GM18907 (cell line): ENCODE measurements around the gene GCC2.
"Not testable (repeated sequence)": the region's sequence is repeated elsewhere in the genome, so short reads cannot be mapped to it uniquely, and the experiment has no call there.

Experiments used
- ATAC-seq: cut with Tn5 transposase; IDR thresholded peaks from one replicate; pipeline ENCODE4 v1.9.1; 2021; ENCODE audit warnings: mild to moderate bottlenecking, moderate library complexity; ENCODE audit not compliant: unreplicated experiment

GCC2 gene

DNA sequence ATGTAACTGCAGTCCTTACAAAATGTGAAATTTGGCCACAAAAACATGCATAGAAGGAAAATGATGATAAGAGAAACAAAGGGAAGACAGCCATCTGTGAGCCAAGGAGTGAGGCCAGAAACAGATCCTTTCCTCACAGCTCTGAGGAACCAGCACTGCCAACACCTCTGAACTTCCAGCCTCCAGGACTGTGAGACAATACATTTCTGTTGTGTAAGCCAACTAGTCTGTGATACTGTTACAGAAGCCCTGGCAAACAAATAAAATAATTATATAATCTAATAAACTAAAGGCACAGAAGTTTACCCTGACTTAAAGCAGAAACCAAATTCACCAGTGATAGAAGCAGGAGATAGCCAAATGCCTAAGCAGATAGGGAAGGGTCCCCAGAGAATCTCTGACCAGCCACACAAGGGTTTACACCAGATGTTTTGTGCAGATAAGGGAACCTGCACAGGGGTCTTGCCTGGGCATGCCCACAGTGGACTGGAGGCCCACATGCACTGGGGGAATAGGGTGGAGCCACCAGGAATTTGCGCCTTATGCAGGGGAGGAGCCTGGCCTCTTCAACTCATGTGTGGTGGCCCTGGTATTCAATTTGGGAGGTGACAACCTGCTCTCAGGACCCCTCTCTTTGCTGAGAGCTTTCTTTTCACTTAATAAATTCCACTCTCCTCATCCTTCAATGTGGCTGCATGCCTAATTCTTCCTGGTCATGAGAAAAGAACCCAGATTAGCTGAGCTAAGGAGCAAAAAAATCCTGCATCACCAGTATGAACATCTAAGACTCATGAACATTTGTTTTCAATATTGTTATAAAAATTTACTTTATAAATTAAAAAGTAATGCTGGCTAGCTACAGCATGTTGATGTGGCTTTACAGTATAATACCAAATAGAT lies 3.8 kb upstream of the GCC2 start:
- ATAC-seq: no peak

DNA sequence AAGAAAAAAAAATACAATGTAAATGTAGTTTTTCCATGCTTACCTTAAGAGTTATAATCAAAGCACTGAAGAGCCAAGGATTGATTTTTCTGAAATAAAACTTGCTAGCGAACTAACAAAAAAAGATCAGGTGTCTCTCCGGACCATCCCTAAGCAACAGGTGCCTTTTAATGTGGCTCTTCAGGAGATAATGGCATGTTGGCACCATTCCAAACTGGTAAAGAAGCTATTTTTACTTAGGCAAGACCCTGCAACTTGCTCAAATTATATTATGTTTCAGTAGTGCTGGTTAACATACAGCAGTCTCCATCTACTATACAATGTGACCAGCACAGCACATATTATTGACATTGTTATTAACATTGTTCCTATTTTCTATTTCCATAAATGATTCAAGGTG lies 2.3 kb upstream of the GCC2 start:
- no peak for ATAC-seq

- no peak for ATAC-seq
Measured at GRCh38 chr2:108447947-108448677, 894 bp upstream of the GCC2 start.

DNA sequence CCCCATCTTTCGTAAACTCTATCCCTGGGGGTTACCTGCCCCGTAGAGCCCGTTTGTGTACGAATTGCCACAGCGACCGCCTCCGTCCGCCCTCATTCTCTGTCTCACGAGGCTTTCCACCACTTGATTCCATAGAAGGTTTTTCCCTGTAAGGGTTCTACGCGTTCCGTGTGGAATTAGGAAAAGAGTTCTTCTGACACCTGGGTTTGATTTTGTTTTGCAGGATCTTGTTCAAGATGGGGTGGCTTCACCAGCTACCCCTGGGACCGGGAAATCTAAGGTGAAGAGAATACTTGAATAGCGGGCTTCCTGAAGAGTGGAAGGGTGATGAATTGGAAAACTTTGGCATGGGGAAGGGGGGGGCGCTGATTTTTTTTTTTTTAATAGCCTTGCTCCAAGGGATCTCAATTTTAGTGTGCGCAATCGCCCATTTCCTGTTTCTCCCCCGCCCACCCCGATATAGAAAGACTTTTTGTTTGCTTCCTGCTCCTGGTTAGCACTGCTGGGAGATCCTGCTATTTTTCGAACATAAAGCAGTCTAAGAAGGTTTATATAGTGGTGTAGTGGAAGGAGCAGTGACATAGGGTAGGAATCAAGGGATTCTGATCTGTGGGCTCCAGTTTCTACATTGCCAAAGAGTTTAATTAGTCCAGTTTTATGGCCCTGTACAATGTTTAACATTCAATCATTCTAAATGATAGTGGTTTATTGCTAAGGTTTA lies 564 bp downstream of the GCC2 start:
- peak; percentile 42 for ATAC-seq

- ATAC-seq: no peak
Measured at GRCh38 chr2:108450863-108451262, 1.9 kb downstream of the GCC2 start.

DNA sequence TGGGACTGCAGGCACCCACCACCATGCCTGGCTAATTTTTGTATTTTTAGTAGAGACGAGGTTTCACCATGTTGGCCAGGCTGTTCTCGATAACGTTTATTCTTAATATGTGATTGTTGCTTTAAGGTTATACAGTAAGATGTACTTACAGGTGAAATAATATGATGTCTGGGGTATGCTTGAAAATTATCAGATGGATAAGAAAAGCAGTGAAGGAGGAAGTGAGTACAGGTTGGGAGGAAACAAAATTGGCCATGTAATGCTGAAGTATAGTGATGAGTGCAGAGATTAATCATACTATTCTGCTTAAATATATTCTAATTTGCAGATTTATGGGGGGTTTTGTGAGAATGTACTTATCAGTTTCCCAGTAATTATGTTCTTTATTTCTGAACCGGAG lies 3.0 kb downstream of the GCC2 start:
- ATAC-seq: no peak

DNA sequence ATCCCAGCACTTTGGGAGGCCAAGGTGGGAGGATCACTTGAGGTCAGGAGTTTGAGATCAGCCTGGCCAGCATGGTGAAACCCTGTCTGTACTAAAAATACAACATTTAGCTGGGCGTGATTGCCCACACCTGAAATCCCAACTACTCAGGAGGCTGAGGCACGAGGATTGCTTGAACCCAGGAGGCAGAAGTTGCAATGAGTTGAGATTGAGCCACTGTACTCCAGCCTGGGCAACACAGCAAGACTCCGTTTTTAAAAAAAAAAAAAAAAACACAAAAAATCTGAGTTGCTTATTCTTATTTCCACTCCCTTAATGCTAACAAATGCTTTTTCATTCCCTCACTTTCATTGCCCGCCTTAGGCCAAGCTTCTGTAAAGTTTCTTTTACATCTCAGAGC lies 4.5 kb downstream of the GCC2 start:
- ATAC-seq: not testable (repeated sequence)

DNA sequence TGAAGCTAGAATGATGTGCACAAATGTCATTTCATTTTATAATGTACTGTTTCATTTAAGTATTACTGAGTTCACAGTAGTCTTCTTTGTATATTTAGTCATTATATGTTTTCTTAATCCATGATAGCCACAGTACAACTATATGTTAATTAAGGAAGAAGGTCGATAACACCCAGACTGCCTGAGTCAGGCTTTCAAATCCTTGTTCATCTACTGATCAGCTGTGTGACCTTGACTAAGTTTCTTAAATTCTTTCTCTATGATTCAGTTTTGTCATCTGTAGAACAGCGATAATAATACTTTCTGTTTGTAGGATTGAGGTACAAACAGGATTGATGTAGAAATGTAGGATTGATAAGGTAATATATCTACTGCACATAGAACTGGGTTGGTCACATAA lies 5.4 kb downstream of the GCC2 start:
- ATAC-seq: no peak

- ATAC-seq: no peak
Measured at GRCh38 chr2:108455571-108455970, 6.6 kb downstream of the GCC2 start.

DNA sequence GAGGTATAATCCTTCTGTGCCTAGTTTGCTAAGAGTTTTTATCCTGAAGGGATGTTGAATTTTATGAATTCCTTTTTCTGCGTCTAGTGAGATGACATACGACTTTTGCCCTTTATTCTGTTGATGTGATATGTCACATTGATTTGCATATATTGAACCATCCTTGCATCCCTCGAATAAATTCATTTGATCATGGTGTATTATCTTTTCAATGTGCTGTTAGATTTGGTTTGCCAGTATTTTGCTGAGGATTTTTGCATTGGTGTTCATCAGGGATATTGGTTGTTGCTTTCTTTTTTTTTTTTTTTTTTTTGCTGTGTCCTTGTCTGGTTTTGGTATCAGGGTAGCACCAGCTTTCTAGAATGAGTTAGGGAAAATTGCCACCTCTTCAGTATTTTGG lies 9.1 kb downstream of the GCC2 start:
- no peak for ATAC-seq

DNA sequence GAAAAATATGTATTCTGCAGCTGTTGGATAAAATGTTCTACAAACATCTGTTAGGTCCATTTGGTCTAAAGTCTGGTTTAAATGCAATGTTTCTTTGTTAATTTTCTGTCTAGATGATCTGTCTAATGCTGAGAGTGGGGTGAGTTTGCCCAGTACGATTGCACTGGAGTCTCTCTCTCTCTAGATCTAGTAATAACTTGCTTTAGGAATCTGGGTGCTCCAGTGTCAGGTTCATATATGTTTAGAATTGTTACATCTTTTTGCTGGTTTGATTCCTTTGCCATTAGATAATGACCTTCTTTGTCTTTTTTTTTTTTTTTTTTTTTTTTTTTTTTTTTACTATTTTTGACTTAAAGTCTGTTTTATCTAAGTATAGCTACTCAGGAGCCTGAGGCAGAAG lies 10.4 kb downstream of the GCC2 start:
- no peak for ATAC-seq

DNA sequence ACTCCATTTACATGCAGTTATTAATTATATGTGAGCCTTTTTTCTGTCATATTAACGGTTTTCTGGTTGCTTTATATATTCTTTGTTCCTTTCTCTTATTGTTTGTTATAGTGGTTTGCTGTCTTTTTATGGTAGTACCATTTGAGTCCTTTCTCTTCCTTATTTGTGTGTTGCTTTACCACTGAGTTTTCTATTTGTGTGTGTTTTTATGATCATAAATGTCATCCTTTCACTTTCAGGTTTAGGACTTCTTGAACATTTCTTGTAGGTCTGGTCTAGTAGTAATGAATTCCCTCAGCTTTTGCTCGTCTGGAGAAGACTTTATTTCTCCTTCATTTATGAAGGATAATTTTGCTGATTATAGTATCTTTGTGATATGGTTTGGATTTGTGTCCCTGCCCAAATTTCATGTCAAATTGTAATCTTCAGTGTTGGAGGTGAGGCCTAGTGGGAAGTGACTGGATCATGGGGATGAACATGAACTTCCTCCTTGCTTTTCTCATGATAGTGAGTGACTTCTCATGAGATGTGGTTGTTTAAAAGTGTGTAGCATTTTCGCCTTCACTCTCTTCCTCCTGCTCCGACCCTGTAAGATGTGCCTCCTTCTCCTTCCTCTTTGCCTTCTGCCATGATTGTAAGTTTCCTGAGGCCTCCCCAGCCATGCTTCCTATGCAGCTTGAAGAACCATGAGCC lies 11.5 kb downstream of the GCC2 start:
- peak; percentile 91 for ATAC-seq

GRCh38 chr2:108477099-108477498 lies 28.1 kb downstream of the GCC2 start:
- ATAC-seq: no peak

DNA sequence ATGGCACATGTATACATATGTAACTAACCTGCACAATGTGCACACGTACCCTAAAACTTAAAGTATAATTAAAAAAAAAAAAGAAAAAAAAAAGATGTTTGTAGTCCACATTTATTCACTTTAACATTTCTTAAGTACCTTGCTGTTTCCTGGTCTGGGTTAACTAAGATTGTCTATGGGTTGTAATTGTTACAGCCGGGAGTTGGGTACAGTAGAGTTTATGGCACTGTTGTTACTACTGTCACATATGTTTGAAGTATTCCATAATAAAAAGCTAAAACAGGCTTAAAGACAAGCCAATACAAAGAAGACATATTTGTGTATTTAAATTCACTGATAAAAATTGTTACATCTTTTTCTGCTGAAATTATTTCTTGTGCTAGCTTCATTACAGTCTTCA lies 36.2 kb downstream of the GCC2 start:
- ATAC-seq: no peak

DNA sequence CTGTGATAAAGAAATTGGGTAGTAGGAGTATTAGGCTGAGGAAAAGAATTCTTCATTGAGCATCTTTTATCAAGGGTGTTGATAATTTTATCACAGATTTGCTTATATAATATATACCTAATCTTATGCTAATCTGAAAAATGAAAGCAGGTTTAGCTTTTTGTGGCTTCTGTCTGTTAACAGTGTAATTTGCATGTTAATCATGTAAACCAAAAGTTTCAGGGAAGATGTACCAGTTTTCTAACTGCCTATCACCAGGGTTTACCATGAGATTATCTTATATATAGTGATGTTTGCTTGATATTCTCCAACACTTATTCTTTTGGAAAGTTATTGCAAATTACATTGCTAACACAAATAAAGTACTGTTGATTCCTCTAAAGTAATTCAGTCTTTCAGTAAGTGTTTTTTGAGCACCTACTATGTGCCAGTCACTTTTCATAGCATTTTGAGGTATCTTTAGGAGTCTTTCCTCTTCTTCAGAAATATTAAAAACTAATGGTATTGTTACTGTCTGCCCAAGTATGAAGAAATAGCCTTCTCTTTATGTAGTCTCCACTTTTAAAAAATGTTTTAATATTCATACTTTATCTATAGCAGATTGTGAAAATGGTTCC lies 41.6 kb downstream of the GCC2 start:
- no peak for ATAC-seq

DNA sequence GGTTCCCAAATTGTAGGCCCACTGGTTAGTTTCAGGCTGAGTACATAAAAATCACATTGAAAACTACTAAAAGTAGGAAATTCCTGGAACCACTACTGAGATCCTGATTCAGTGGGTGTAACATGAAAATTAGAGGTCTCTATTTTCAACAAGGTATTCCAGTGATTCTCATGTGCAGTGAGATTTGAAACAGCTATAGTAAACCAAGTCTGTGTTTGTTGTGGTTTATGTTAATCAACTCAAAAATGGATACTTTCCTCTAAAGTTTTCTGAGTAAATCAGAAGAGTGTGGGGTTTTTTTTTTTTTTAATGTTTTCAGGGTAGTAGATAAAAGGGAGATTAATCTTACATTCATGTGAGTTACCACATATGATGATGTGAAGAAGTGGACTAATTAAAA lies 42.8 kb downstream of the GCC2 start:
- ATAC-seq: no peak

DNA sequence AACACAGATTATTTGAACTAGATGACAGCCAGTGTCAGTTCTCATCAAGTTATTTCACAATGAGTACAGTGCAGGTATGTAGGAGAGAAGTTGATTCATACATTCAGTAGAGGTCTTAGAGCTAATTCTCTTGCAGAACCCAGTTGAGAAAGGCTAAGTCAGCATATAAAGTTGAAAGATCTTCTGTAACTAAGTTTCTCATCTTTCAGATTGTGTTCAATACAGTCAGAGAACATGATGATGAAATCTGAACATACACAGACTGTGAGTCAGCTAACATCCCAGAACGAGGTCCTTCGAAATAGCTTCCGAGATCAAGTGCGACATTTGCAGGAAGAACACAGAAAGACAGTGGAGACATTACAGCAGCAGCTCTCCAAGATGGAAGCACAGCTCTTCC lies 43.4 kb downstream of the GCC2 start:
- ATAC-seq: no peak

DNA sequence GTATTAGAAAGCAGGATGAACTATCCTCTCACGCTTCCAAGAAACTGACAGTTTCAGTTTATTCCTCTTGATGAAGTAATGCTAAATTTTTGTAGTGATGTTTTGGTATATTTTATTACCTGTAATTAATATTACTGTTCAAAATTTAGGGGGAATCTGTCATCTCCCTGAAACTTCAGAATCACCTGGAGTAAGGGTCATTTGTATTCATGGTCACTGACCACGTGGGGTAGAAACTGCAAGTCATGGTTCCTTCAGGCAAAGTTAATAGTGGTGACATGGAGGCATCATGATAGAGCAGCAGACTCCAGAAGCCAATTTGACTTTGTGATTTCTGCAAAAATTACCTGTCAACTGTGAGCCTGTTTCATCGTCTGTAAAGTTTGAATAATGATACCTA lies 47.2 kb downstream of the GCC2 start:
- not testable (repeated sequence) for ATAC-seq

GRCh38 chr2:108507620-108508019 lies 58.6 kb downstream of the GCC2 start:
- not testable (repeated sequence) for ATAC-seq

DNA sequence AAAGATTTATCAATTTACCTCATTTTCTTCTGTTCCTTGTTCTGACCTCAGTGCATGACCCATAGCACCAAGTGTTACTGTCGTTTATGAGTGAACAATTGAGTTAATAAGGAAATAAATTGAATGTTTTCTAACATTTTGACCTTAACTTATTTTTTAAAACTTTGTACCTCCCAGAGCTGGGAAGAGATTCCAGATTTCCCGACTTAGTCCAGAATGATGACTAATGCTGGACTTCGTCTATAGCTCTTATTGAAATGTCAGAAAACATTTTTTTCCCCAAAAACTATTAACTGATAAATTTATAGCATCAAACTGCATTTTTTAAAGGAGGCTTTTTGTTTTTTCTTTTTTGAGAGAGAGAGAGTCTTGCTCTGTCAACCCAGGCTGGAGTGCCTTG lies 63.4 kb downstream of the GCC2 start:
- ATAC-seq: not testable (repeated sequence)

DNA sequence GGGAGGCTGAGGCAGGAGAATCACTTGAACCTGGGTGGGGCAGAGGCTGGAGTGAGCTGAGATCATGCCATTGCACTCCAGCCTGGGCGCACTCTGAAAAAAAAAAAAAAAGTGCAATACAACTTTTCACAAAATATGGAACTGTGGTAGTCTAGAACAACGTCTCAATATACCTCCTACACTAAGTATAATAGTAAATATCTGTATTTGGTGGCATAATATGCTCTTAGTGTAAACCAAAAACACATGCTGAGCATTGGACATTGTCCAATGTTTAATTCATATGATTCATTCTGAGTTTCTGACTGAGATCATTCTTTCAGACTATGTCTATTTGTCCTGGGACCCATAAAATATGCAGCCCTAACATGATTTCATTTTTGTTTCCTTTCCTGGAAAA lies 65.5 kb downstream of the GCC2 start:
- ATAC-seq: not testable (repeated sequence)
